DND-41 (cell line): Measurements from ENCODE around the gene TGM5.

Source experiments
- ATAC-seq: fragments of 200-7000 bp; cut with Tn5 transposase; 3 replicates; pipeline ENCODE4 v1.9.1; 2021; ENCODE audit warnings: low read depth; ENCODE audit not compliant: insufficient read depth
- DNase-seq: peaks from one replicate; pipeline ENCODE4 v3.0.0-alpha.2; 2020
- H2AFZ ChIP-seq: 2 replicates; pipeline ENCODE4 v1.6.0; 2012; ENCODE audit warnings: low read depth, low read length
- H3K27ac ChIP-seq: 2 replicates; pipeline ENCODE4 v1.5.1; 2012; ENCODE audit warnings: low read length, inconsistent platforms
- H3K27me3 ChIP-seq: fragments of 200-600 bp; sonication (generic); 2 replicates; pipeline ENCODE4 v1.6.0; 2012; ENCODE audit warnings: low read length, mild to moderate bottlenecking, inconsistent platforms; ENCODE audit not compliant: insufficient read depth, poor library complexity
- H3K36me3 ChIP-seq: 2 replicates; pipeline ENCODE4 v1.5.1; 2012; ENCODE audit warnings: low read length, inconsistent platforms; ENCODE audit not compliant: insufficient read depth
- H3K4me1 ChIP-seq: 2 replicates; pipeline ENCODE4 v1.5.1; 2012; ENCODE audit warnings: mild to moderate bottlenecking, low read length; ENCODE audit not compliant: insufficient read depth
- H3K4me2 ChIP-seq: 2 replicates; pipeline ENCODE4 v1.6.0; 2012; ENCODE audit warnings: mild to moderate bottlenecking, moderate library complexity, low read length, inconsistent platforms; ENCODE audit not compliant: insufficient read depth
- H3K4me3 ChIP-seq, 2 experiments: fragments of 200-600 bp in 1 of 2; shearing (Covaris generic) in 1 of 2; 2 replicates each; pipeline ENCODE4 v1.5.1; 2012 to 2016; ENCODE audit warnings: inconsistent platforms in 2 of 2, low read length in 2 of 2, mild to moderate bottlenecking in 2 of 2, low read depth in 1 of 2, moderate library complexity in 1 of 2
- H3K79me2 ChIP-seq: 2 replicates; pipeline ENCODE4 v1.6.0; 2012; ENCODE audit warnings: low read length, inconsistent platforms; ENCODE audit not compliant: insufficient read depth
- H3K9ac ChIP-seq: 2 replicates; pipeline ENCODE4 v1.6.0; 2012; ENCODE audit warnings: low read depth, mild to moderate bottlenecking, inconsistent platforms, low read length, moderate library complexity
- H3K9me3 ChIP-seq: 2 replicates; pipeline ENCODE4 v1.5.1; 2012; ENCODE audit warnings: low read length, moderate library complexity, mild to moderate bottlenecking, inconsistent platforms; ENCODE audit not compliant: insufficient read depth, severe bottlenecking
- H4K20me1 ChIP-seq: 2 replicates; pipeline ENCODE4 v1.6.0; 2012; ENCODE audit warnings: low read length; ENCODE audit not compliant: insufficient read depth
- CTCF ChIP-seq: IDR thresholded peaks from 2 replicates; pipeline ENCODE4 v1.5.1; 2012; ENCODE audit warnings: borderline replicate concordance, low read length, moderate library complexity, mild to moderate bottlenecking; ENCODE audit not compliant: poor library complexity, severe bottlenecking; ENCODE audit errors: extremely low read depth
- EZH2 ChIP-seq: IDR thresholded peaks from 3 replicates; pipeline ENCODE4 v1.6.1; 2012; ENCODE audit warnings: borderline replicate concordance, low read depth, mild to moderate bottlenecking, moderate library complexity, low read length, inconsistent platforms; ENCODE audit not compliant: severe bottlenecking

Gene TGM5

GRCh38 chr15:43267439-43267838 is 711 bp upstream of the TGM5 start:
- H4K20me1 ChIP-seq, result no peaks in the 10 kb centered on the region
- H3K4me1 ChIP-seq, result no peaks in the 10 kb centered on the region
- DNase-seq (no peak), ATAC-seq (no peak)
- H3K79me2 ChIP-seq, result no peaks in the 10 kb centered on the region
- no peak overlapping the region for H2AFZ ChIP-seq
- no peak overlapping the region for H3K9ac ChIP-seq
- TF ChIP-seq EZH2, result no peak
- no peak overlapping the region for H3K27ac ChIP-seq
- no peak overlapping the region for H3K4me3 ChIP-seq
- no peaks in the 10 kb centered on the region for H3K36me3 ChIP-seq
- no peak overlapping the region for H3K4me2 ChIP-seq
- no peaks in the 10 kb centered on the region for H3K9me3 ChIP-seq
- peaks cover 2% of the 10 kb centered on the region for H3K27me3 ChIP-seq

- TF ChIP-seq CTCF, result no peak
- TF ChIP-seq EZH2, result no peak
- Histone ChIP-seq H3K27ac (no peak overlapping the region), H3K4me2 (no peak overlapping the region), H3K9me3 (no peaks in the 10 kb centered on the region), H2AFZ (no peak overlapping the region), H3K27me3 (peaks cover 2% of the 10 kb centered on the region), H3K9ac (no peak overlapping the region), H3K79me2 (no peaks in the 10 kb centered on the region), H3K4me3 (no peak overlapping the region), H4K20me1 (no peaks in the 10 kb centered on the region), H3K4me1 (no peaks in the 10 kb centered on the region), H3K36me3 (no peaks in the 10 kb centered on the region)
- ATAC-seq (no peak), DNase-seq (no peak)
Measured at GRCh38 chr15:43266386-43266785, 342 bp downstream of the TGM5 start.

- Histone ChIP-seq H3K79me2 (no peaks in the 10 kb centered on the region), H3K27me3 (no peaks in the 10 kb centered on the region), H3K4me3 (no peak overlapping the region), H3K4me1 (no peaks in the 10 kb centered on the region), H3K9me3 (no peaks in the 10 kb centered on the region), H3K9ac (no peak overlapping the region), H3K27ac (no peak overlapping the region), H3K36me3 (no peaks in the 10 kb centered on the region), H2AFZ (no peak overlapping the region), H3K4me2 (no peak overlapping the region), H4K20me1 (no peaks in the 10 kb centered on the region)
- TF ChIP-seq EZH2, result no peak
- DNase-seq (no peak), ATAC-seq (no peak)
Measured at GRCh38 chr15:43260011-43260615, 6.6 kb downstream of the TGM5 start.

GRCh38 chr15:43258781-43259180 is 7.9 kb downstream of the TGM5 start:
- Histone ChIP-seq H3K36me3 (no peaks in the 10 kb centered on the region), H3K4me2 (no peak overlapping the region), H3K4me3 (no peak overlapping the region), H3K4me1 (no peaks in the 10 kb centered on the region), H3K9me3 (no peaks in the 10 kb centered on the region), H3K79me2 (no peaks in the 10 kb centered on the region), H3K9ac (no peak overlapping the region), H3K27ac (no peak overlapping the region), H3K27me3 (no peaks in the 10 kb centered on the region), H2AFZ (no peak overlapping the region), H4K20me1 (no peaks in the 10 kb centered on the region)
- TF ChIP-seq EZH2, result no peak
- no peak for TF ChIP-seq CTCF
- ATAC-seq, result no peak
- DNase-seq, result no peak
